Stomach (tissue), 9 donors: ENCODE results near the gene F2RL2. TPM values are rescaled to one million over a fixed set of nuclear protein-coding genes. Genes with fewer than 3 reads are reported as not detected.

ENCODE experiments used
- DNase-seq, 2 donors: peaks; one replicate each; pipeline versions ENCODE4 v3.0.0 to v3.0.0-alpha.2; 2013 to 2019
- H3K27ac ChIP-seq, 5 donors: fragments of 200-600 bp in 4 of 5; sonication (generic) in 4 of 5; one replicate each; pipeline ENCODE4 v1.5.1; 2013 to 2019; ENCODE audit warnings: mild to moderate bottlenecking in 1 of 5, moderate library complexity in 1 of 5
- H3K27me3 ChIP-seq, 3 donors: fragments of 200-600 bp; sonication (generic); one replicate each; pipeline ENCODE4 v1.5.1; 2017 to 2019; ENCODE audit warnings: mixed run types in 1 of 3
- H3K36me3 ChIP-seq, 4 donors: fragments of 200-600 bp; sonication (generic); 1 replicate in 3 of 4; 2 replicates in 1 of 4; pipeline ENCODE4 v1.5.1; 2016 to 2019
- H3K4me1 ChIP-seq, 4 donors: fragments of 200-600 bp; sonication (generic); one replicate each; pipeline ENCODE4 v1.5.1; 2016 to 2019
- H3K4me3 ChIP-seq, 4 donors: fragments of 200-600 bp; sonication (generic) in 3 of 4; one replicate each; pipeline ENCODE4 v1.5.1; 2016 to 2019; ENCODE audit warnings: mild to moderate bottlenecking in 1 of 4
- H3K9me3 ChIP-seq, 4 donors: fragments of 200-600 bp; sonication (generic); one replicate each; pipeline ENCODE4 v1.5.1; 2016 to 2019
- CTCF ChIP-seq, 7 experiments: fragments of 450-650 bp in 4 of 7; fragments of 200-600 bp in 3 of 7; sonication (generic) in 3 of 7; IDR thresholded peaks; one replicate each; pipeline ENCODE4 v1.5.1; 2016 to 2019; ENCODE audit warnings: antibody characterized with exemption in 7 of 7, control low read depth in 2 of 7, mild to moderate bottlenecking in 1 of 7
- EP300 ChIP-seq: sonication (generic); formaldehyde crosslinking; IDR thresholded peaks from one replicate; pipeline ENCODE4 v1.6.1; 2017; ENCODE audit warnings: antibody characterized with exemption
- POLR2A ChIP-seq, 4 donors: fragments of 450-650 bp; IDR thresholded peaks; one replicate each; pipeline ENCODE4 v1.6.1; 2016; ENCODE audit warnings: antibody characterized with exemption in 4 of 4, control low read depth in 2 of 4, mild to moderate bottlenecking in 1 of 4, moderate library complexity in 1 of 4
- POLR2AphosphoS5 ChIP-seq, 3 donors: sonication (generic); formaldehyde crosslinking; IDR thresholded peaks; one replicate each; pipeline ENCODE4 v1.6.1; 2016; ENCODE audit warnings: antibody characterized with exemption in 3 of 3
- whole genome bisulfite sequencing, 5 donors: extraction: QIAGEN DNeasy Blood & Tissue Kit in 3 of 5; methylation state at CpG; one replicate each; pipeline versions ENCODE4 v1.1.5 to v1.1.7; 2013 to 2018; 5-methylcytosine and 5-hydroxymethylcytosine counted together
- intact Hi-C: fragments of 100-400 bp; cut with DNase I; formaldehyde crosslinking; loops from one replicate; pipeline ENCODE4 v1.15.1; 2023; ENCODE audit warnings: low total_unique reads
- polyA plus RNA-seq, 3 donors: library from polyadenylated mRNA; stranded (reverse); fragments of 200-250 nt; gene quantifications; one replicate each; pipeline ENCODE4 v1.2.3, GENCODE V29; 2013
- total RNA-seq, 5 donors: library from RNA; depleted of rRNA; stranded (reverse); fragments of >200 nt; gene quantifications; one replicate each; pipeline versions ENCODE4 v1.1.0 to v1.2.3, GENCODE V29; 2014 to 2016
- donor health status: healthy with polysubstance abuse.
- donor health status: Bipolar disorder and iron deficiency.
- donor health status: healthy.

F2RL2 gene
- total and polyA plus RNA-seq, 8 donors: 0.29 to 4.6 (median 0.81) TPM; not detected in 1

- no peak overlapping the region for H3K4me3 ChIP-seq
Measured at GRCh38 chr5:76664079-76664478, 40.9 kb upstream of the F2RL2 start.

GRCh38 chr5:76663573-76663972 is 40.4 kb upstream of the F2RL2 start:
- H3K27ac ChIP-seq: no peak overlapping the region
- no peak for TF ChIP-seq EP300
- TF ChIP-seq POLR2A (IDR thresholded peaks at IDR 0.05): no peak
- TF ChIP-seq CTCF (IDR thresholded peaks at IDR 0.05): no peak
- no peak for TF ChIP-seq POLR2AphosphoS5 (IDR thresholded peaks at IDR 0.05)
- no peaks in the 10 kb centered on the region for H3K27me3 ChIP-seq
- no peaks in the 10 kb centered on the region for H3K9me3 ChIP-seq
- WGBS, 5 donors: 64 to 86% (median 77%) methylated on average over 3 of the region's 3 CpGs
- DNase-seq: peak in 1 of 2 donors; percentile 11
- intact Hi-C loops: no loop called here
- no peak overlapping the region for H3K4me3 ChIP-seq
- H3K36me3 ChIP-seq: peaks cover 2 to 52% (median 28%) of the 10 kb centered on the region in 4 donors
- H3K4me1 ChIP-seq: peaks cover 0 to 9% (median 4%) of the 10 kb centered on the region in 4 donors

More at GRCh38 chr5:76664079-76664478, 40.9 kb upstream of the F2RL2 start:
- no peak for TF ChIP-seq POLR2AphosphoS5 (IDR thresholded peaks at IDR 0.05)
- no peak for TF ChIP-seq CTCF (IDR thresholded peaks at IDR 0.05)
- TF ChIP-seq EP300: no peak
- TF ChIP-seq POLR2A (IDR thresholded peaks at IDR 0.05): no peak
- intact Hi-C loops: no loop called here
- Histone ChIP-seq H3K36me3 (peaks cover 0 to 48% (median 27%) of the 10 kb centered on the region in 4 donors), H3K4me1 (peaks cover 0 to 9% (median 4%) of the 10 kb centered on the region in 4 donors), H3K27me3 (no peaks in the 10 kb centered on the region), H3K9me3 (no peaks in the 10 kb centered on the region), H3K27ac (no peak overlapping the region)
- DNase-seq: no peak
- 88 to 96% (median 94%) methylated on average over 6 of the region's 6 CpGs for WGBS, 5 donors

GRCh38 chr5:76662521-76662920 is 39.3 kb upstream of the F2RL2 start:
- no peak for TF ChIP-seq CTCF (IDR thresholded peaks at IDR 0.05)
- TF ChIP-seq POLR2A (IDR thresholded peaks at IDR 0.05): no peak
- no peak for TF ChIP-seq POLR2AphosphoS5 (IDR thresholded peaks at IDR 0.05)
- no peak for TF ChIP-seq EP300
- DNase-seq: no peak
- H3K36me3 ChIP-seq: peaks cover 5 to 58% (median 29%) of the 10 kb centered on the region in 4 donors
- intact Hi-C loops: no loop called here
- no peaks in the 10 kb centered on the region for H3K9me3 ChIP-seq
- H3K27ac ChIP-seq: no peak overlapping the region
- WGBS, 5 donors: 82 to 91% (median 88%) methylated on average over 5 of the region's 5 CpGs
- H3K4me3 ChIP-seq: no peak overlapping the region
- peaks cover 0 to 13% (median 4%) of the 10 kb centered on the region in 4 donors for H3K4me1 ChIP-seq
- H3K27me3 ChIP-seq: no peaks in the 10 kb centered on the region

- H3K36me3 ChIP-seq: peaks cover 5 to 39% (median 20%) of the 10 kb centered on the region in 4 donors
- no peaks in the 10 kb centered on the region for H3K27me3 ChIP-seq
- no peak overlapping the region for H3K4me3 ChIP-seq
- intact Hi-C loops: no loop called here
- peaks cover 0 to 20% (median 4%) of the 10 kb centered on the region in 4 donors for H3K4me1 ChIP-seq
- 19 to 49% (median 42%) methylated on average over 2 of the region's 2 CpGs for WGBS, 5 donors
- no peak for DNase-seq
- no peaks in the 10 kb centered on the region for H3K9me3 ChIP-seq
- no peak for TF ChIP-seq POLR2AphosphoS5 (IDR thresholded peaks at IDR 0.05)
- no peak for TF ChIP-seq POLR2A (IDR thresholded peaks at IDR 0.05)
- TF ChIP-seq CTCF (IDR thresholded peaks at IDR 0.05): no peak
- TF ChIP-seq EP300: no peak
- no peak overlapping the region for H3K27ac ChIP-seq
Measured at GRCh38 chr5:76660360-76660759, 37.2 kb upstream of the F2RL2 start.
